T-helper 9 cell (primary cell): ENCODE results near the gene TMEM132A.

Experiments
- DNase-seq: peaks from one replicate; pipeline ENCODE4 v3.0.0-alpha.2; 2020

The TMEM132A gene

GRCh38 chr11:60939301-60939700, 15.0 kb downstream of the TMEM132A start:
- no peak for DNase-seq

- DNase-seq: no peak
These were observed 15.6 kb downstream of the TMEM132A start for GRCh38 chr11:60939855-60940254.

GRCh38 chr11:60941371-60942119, 17.3 kb downstream of the TMEM132A start:
- DNase-seq: no peak

GRCh38 chr11:60942219-60942618, 18.0 kb downstream of the TMEM132A start:
- DNase-seq: no peak

GRCh38 chr11:60942970-60943565, 18.8 kb downstream of the TMEM132A start:
- DNase-seq: no peak

- no peak for DNase-seq
These were observed 20.4 kb downstream of the TMEM132A start for GRCh38 chr11:60944490-60945294.

- no peak for DNase-seq
These were observed 21.0 kb downstream of the TMEM132A start for GRCh38 chr11:60945295-60945667.

GRCh38 chr11:60946601-60947264, 22.5 kb downstream of the TMEM132A start:
- no peak for DNase-seq

GRCh38 chr11:60947700-60948099, 23.4 kb downstream of the TMEM132A start:
- DNase-seq: no peak

GRCh38 chr11:60948250-60948649, 24.0 kb downstream of the TMEM132A start:
- no peak for DNase-seq

GRCh38 chr11:60950024-60950423, 25.8 kb downstream of the TMEM132A start:
- DNase-seq: no peak

GRCh38 chr11:60950933-60951605, 26.8 kb downstream of the TMEM132A start:
- DNase-seq: no peak

- DNase-seq: no peak
These were observed 27.3 kb downstream of the TMEM132A start for GRCh38 chr11:60951606-60951903.

- no peak for DNase-seq
These were observed 27.9 kb downstream of the TMEM132A start, which contains the start of gene SLC15A3 for GRCh38 chr11:60951904-60952741. Gene SLC15A3 (minus strand): TSS chr11:60952176. CDS start chr11:60951551, 625 bp downstream.

GRCh38 chr11:60952742-60953170, 28.5 kb downstream of the TMEM132A start:
- no peak for DNase-seq

- DNase-seq: no peak
These were observed 29.5 kb downstream of the TMEM132A start for GRCh38 chr11:60953781-60954180.

GRCh38 chr11:60954421-60954820, 30.2 kb downstream of the TMEM132A start:
- DNase-seq: no peak

GRCh38 chr11:60955571-60955970, 31.3 kb downstream of the TMEM132A start:
- no peak for DNase-seq

GRCh38 chr11:60957188-60957587, 32.9 kb downstream of the TMEM132A start:
- no peak for DNase-seq

GRCh38 chr11:60959431-60959830, 35.2 kb downstream of the TMEM132A start:
- DNase-seq: no peak

- DNase-seq: no peak
These were observed 36.1 kb downstream of the TMEM132A start for GRCh38 chr11:60960405-60960804.

- no peak for DNase-seq
These were observed 40.5 kb downstream of the TMEM132A start for GRCh38 chr11:60964801-60965200.
